GM10266 (cell line): ENCODE measurements around the gene GIGYF2.

ENCODE experiments used
- DNase-seq: peaks from one replicate; pipeline ENCODE4 v3.0.0; 2012; ENCODE audit errors: extremely low spot score
- TF ChIP-seq, protein P1 (sequence below): IDR thresholded peaks from 2 replicates; pipeline ENCODE4 v1.5.1; 2012; ENCODE audit warnings: mild to moderate bottlenecking, low read depth; ENCODE audit not compliant: control insufficient read depth, insufficient read depth; ENCODE audit errors: missing control alignments

GIGYF2 gene

DNA sequence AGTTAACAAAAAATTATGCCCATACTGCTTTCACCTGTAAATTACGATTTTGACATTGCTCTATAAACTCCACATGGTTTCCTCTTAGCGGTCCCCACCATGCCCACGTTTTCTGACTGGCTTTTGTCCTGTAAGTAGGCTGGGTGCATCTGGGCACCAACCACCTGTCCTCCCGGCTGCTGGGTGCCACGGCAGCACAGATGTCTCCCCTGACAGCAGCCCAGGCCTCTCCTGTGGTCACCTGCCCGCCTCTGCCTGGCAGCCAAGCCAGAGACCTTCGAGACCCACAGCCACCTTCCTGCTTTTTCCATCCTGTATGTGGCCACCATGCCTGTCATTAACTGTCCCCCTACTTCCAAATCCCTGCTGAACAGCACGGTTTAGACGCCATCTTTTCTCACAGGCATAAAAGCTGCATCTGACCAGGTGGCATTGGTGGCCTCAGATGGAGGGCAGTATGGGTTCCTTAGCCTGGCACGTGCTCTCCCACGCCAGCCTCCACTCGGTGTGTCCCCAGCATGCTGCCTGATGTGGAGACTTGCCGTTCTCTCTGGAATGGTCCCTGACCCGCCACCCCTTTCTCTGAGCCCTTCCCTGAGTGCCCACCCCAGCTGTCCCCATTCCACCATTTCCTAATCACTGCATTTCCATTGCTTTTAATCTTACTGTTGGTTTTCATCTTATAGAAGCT, 191.9 kb downstream of the GIGYF2 start:
- TF ChIP-seq, protein P1, sequence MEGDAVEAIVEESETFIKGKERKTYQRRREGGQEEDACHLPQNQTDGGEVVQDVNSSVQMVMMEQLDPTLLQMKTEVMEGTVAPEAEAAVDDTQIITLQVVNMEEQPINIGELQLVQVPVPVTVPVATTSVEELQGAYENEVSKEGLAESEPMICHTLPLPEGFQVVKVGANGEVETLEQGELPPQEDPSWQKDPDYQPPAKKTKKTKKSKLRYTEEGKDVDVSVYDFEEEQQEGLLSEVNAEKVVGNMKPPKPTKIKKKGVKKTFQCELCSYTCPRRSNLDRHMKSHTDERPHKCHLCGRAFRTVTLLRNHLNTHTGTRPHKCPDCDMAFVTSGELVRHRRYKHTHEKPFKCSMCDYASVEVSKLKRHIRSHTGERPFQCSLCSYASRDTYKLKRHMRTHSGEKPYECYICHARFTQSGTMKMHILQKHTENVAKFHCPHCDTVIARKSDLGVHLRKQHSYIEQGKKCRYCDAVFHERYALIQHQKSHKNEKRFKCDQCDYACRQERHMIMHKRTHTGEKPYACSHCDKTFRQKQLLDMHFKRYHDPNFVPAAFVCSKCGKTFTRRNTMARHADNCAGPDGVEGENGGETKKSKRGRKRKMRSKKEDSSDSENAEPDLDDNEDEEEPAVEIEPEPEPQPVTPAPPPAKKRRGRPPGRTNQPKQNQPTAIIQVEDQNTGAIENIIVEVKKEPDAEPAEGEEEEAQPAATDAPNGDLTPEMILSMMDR = no peak
- no peak for DNase-seq

GRCh38 chr2:232889876-232890401, 192.8 kb downstream of the GIGYF2 start:
- TF ChIP-seq, protein P1 = no peak
- DNase-seq = no peak

DNA sequence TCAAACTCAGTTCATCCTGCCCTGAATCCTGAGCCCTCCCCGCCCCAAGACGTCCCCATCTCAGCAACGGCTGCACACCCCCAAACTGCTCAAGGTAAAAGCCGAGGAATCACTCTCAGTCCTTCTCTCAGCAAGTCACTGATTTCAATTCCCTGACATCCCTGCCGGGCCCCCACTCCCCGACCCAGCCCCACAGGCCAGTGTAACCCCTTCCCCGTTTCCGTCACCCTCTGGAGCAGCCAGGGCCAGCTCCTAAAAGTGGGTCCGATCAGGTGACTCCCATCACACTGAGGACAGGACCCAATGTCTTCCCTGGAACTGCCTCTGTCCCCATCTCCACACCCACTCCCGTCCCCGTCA, 193.4 kb downstream of the GIGYF2 start:
- TF ChIP-seq, protein P1 = no peak
- no peak for DNase-seq

GRCh38 chr2:232890896-232891601, 193.9 kb downstream of the GIGYF2 start:
- TF ChIP-seq, protein P1 = no peak
- DNase-seq = no peak

DNA sequence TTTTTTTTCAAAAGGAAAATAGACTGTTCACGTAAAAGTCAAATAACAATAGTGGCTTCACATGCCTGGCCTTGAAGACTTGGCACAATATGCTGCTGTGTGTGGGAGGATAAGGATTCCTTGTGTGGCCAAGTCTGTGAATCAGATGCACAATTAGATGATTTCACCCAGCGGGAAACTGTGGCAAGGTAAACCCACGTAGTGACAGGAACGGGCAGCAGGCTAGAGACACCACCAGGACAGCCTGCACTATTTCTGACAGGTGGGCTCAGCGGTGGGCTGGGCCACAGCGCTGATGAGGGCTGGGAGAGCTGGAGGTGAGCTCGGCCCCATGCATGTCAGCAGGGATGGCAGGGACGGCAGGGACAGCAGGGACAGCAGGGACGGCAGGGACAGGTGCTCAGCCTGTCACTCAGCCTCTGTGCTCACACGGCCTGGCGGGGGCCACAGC, 194.5 kb downstream of the GIGYF2 start:
- TF ChIP-seq, protein P1 = no peak
- DNase-seq = no peak

- TF ChIP-seq, protein P1 = no peak
These were observed 195.1 kb downstream of the GIGYF2 start for GRCh38 chr2:232892221-232892620.

GRCh38 chr2:232892843-232893242, 195.7 kb downstream of the GIGYF2 start:
- TF ChIP-seq, protein P1 = no peak

More at GRCh38 chr2:232892221-232892620, 195.1 kb downstream of the GIGYF2 start:
- DNase-seq = no peak

More at GRCh38 chr2:232892843-232893242, 195.7 kb downstream of the GIGYF2 start:
- no peak for DNase-seq
